SK-N-SH (cell line): ENCODE data around the gene ARHGEF17.

Experiments
- CHD2 ChIP-seq: fragments of 150-350 bp; IDR thresholded peaks from 2 replicates; pipeline ENCODE4 v1.6.1; 2018; ENCODE audit warnings: low read length; ENCODE audit not compliant: partially characterized antibody
- CTCF ChIP-seq: fragments of 200-600 bp; sonication (generic); IDR thresholded peaks from 2 replicates; pipeline ENCODE4 v1.6.1; 2017; ENCODE audit warnings: antibody characterized with exemption, mild to moderate bottlenecking, moderate library complexity
- ELF1 ChIP-seq: IDR thresholded peaks from 2 replicates; pipeline ENCODE4 v1.4.0; 2012
- EP300 ChIP-seq, 2 experiments: IDR thresholded peaks; 2 replicates each; pipeline versions ENCODE4 v1.4.0 to v1.6.1; 2012; ENCODE audit warnings: borderline replicate concordance in 1 of 2, low read depth in 1 of 2, low read length in 1 of 2
- FOXM1 ChIP-seq: IDR thresholded peaks from 2 replicates; pipeline ENCODE4 v1.4.0; 2012; ENCODE audit warnings: low read depth, mild to moderate bottlenecking
- GABPA ChIP-seq: IDR thresholded peaks from 2 replicates; pipeline ENCODE4 v1.4.0; 2012; ENCODE audit warnings: low read depth, mild to moderate bottlenecking
- MAX ChIP-seq: IDR thresholded peaks from 2 replicates; pipeline ENCODE4 v1.4.0; 2012; ENCODE audit warnings: low read depth
- NFIC ChIP-seq: IDR thresholded peaks from 2 replicates; pipeline ENCODE4 v1.4.0; 2012; ENCODE audit warnings: borderline replicate concordance
- POLR2AphosphoS5 ChIP-seq: IDR thresholded peaks from 2 replicates; pipeline ENCODE4 v1.6.1; 2012; ENCODE audit warnings: low read depth, low read length
- REST ChIP-seq: IDR thresholded peaks from 2 replicates; pipeline ENCODE4 v1.6.1; 2012; ENCODE audit warnings: mild to moderate bottlenecking, low read depth, low read length, moderate library complexity
- USF2 ChIP-seq: fragments of 150-350 bp; IDR thresholded peaks from 2 replicates; pipeline ENCODE4 v1.6.1; 2017; ENCODE audit warnings: antibody characterized with exemption, low read length, low read depth, borderline replicate concordance
- YY1 ChIP-seq: IDR thresholded peaks from 2 replicates; pipeline ENCODE4 v1.4.0; 2012; ENCODE audit warnings: low read depth, mild to moderate bottlenecking

- no peak for TF ChIP-seq REST
- no peak for TF ChIP-seq CHD2
- TF ChIP-seq EP300 (IDR thresholded peaks at IDR 0.05; ENCODE audit: borderline replicate concordance in 1 of 2, low read depth in 1 of 2, low read length in 1 of 2) = no peak
- no peak for TF ChIP-seq CTCF
- no peak for TF ChIP-seq POLR2AphosphoS5
- no peak for TF ChIP-seq ELF1
- TF ChIP-seq NFIC = no peak
- TF ChIP-seq GABPA = no peak
- no peak for TF ChIP-seq FOXM1
- no peak for TF ChIP-seq YY1
- no peak for TF ChIP-seq USF2
- TF ChIP-seq MAX = no peak
Measured at GRCh38 chr11:73404506-73405145, 96.5 kb downstream of the ARHGEF17 start.
